Muscle layer of duodenum (tissue), 2 donors: ENCODE measurements around the gene CLPX.
"Not testable (repeated sequence)": the region's sequence is repeated elsewhere in the genome, so short reads cannot be mapped to it uniquely, and the experiment has no call there.

Experiments
- H3K27ac ChIP-seq: one replicate; pipeline ENCODE4 v1.7.0; 2013; ENCODE audit warnings: mild to moderate bottlenecking, low read length
- H3K27me3 ChIP-seq: one replicate; pipeline ENCODE4 v1.7.0; 2013; ENCODE audit warnings: low read depth, mild to moderate bottlenecking, control low read depth, low read length
- H3K36me3 ChIP-seq, 2 donors: one replicate each; pipeline ENCODE4 v1.7.0; 2013; ENCODE audit warnings: low read length in 2 of 2, control low read depth in 1 of 2, mild to moderate bottlenecking in 1 of 2; ENCODE audit not compliant: insufficient read depth in 2 of 2, control insufficient read depth in 1 of 2
- H3K4me1 ChIP-seq, 2 donors: one replicate each; pipeline ENCODE4 v1.7.0; 2013; ENCODE audit warnings: low read length in 2 of 2, mild to moderate bottlenecking in 2 of 2, control low read depth in 1 of 2, moderate library complexity in 1 of 2; ENCODE audit not compliant: insufficient read depth in 2 of 2, control insufficient read depth in 1 of 2
- H3K4me3 ChIP-seq, 2 donors: one replicate each; pipeline ENCODE4 v1.7.0; 2013; ENCODE audit warnings: low read length in 2 of 2, low read depth in 1 of 2, mild to moderate bottlenecking in 1 of 2
- H3K9me3 ChIP-seq, 2 donors: one replicate each; pipeline ENCODE4 v1.7.0; 2013; ENCODE audit warnings: low read length in 2 of 2, control low read depth in 1 of 2, mild to moderate bottlenecking in 1 of 2; ENCODE audit not compliant: control insufficient read depth in 1 of 2
- donor health status: healthy.

Gene CLPX

DNA sequence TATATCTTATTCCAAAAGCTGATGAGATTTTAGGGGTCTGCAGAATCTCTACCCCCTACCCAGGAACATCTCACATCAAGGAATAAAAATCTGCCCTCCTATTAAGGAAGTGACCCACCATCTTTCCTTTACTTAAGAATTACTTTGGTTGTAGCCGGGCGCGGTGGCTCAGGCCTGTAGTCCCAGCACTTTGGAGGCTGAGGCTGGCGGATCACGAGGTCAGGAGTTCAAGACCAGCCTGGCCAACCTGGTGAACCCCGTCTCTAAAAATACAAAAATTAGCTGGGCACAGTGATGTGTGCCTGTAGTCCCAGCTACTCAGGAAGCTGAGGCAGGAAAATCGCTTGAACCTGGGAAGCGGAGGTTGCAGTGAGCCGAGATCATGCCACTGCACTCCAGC lies 3.3 kb upstream of the CLPX start:
- not testable (repeated sequence) for H3K27me3 ChIP-seq, H3K9me3 ChIP-seq, H3K36me3 ChIP-seq, H3K4me3 ChIP-seq, H3K4me1 ChIP-seq, H3K27ac ChIP-seq

DNA sequence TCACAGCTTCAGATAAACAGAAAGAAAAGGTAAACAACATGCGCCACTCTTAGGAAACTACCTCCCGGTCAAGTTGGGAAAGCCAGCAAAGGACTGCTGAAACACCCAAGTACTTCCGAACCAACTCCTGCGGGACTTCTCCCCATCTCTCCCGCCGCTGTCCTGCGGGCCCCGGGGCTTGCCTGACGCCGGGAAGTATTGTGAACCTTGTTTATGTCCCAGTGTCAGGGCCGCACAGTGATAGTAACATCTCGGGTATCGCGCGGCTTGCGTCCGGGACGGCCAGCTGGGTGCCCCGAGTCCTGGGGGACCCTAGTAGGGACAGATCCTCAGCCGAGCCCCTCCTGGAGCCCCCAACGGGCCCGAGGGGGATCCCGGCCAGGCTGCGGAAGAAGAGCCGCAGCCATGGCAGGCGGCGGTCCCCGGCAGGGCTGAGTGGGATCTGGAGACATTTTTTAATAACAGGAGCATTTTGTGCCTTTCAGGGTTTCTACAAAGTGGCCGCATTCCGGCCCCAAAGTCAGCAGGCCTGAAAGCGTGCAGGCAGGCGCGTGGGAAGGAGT lies 756 bp downstream of the CLPX start:
- H3K27me3 ChIP-seq = no peaks in the 10 kb centered on the region
- H3K9me3 ChIP-seq = no peaks in the 10 kb centered on the region
- peak overlapping the region; percentile 94 for H3K27ac ChIP-seq
- peak overlapping the region; percentile 61 to 96 for H3K4me3 ChIP-seq
- peaks cover 4 to 16% of the 10 kb centered on the region in 2 donors for H3K4me1 ChIP-seq
- peaks cover 0 to 6% of the 10 kb centered on the region in 2 donors for H3K36me3 ChIP-seq

DNA sequence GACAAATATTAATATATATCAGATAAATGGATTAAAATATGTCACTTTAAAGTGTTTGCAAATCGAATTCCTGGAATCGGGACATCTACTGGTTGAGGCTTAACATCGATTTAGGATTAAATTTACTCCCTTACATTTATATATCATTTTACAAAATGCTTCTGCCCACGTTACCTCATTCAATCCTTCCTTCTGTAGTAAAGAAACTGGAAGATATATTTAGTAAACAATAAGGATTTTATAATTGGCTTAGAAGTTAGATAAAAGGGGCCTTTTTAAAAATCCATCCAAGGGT lies 1.3 kb downstream of the CLPX start:
- peak overlapping the region; percentile 61 to 96 for H3K4me3 ChIP-seq
- H3K4me1 ChIP-seq = peaks cover 4 to 16% of the 10 kb centered on the region in 2 donors
- no peaks in the 10 kb centered on the region for H3K9me3 ChIP-seq
- H3K27me3 ChIP-seq = no peaks in the 10 kb centered on the region
- H3K27ac ChIP-seq = peak overlapping the region; percentile 94
- H3K36me3 ChIP-seq = peaks cover 0 to 6% of the 10 kb centered on the region in 2 donors

DNA sequence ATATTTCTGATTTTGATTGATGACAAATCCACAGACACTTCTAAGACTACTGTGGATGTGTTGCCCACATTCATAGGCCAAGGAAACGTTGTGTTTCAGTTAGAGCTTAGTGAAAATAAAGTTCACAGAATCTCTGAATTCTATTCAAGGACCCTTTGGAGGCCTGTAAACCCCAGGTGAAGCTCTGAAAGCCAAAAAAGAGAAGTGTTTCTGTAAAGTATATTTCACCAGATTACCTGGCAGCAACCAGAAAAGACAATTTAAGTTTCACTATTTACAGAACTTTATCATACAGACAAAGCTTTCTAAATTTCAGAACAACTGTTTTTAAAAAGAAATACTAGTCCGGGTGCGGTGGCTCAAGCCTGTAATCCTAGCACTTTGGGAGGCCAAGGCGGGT lies 2.6 kb downstream of the CLPX start:
- Histone ChIP-seq H3K9me3 (no peaks in the 10 kb centered on the region), H3K27ac (no peak overlapping the region), H3K27me3 (no peaks in the 10 kb centered on the region), H3K36me3 (peaks cover 7 to 11% of the 10 kb centered on the region in 2 donors), H3K4me1 (peaks cover 4 to 16% of the 10 kb centered on the region in 2 donors), H3K4me3 (peak overlapping the region in 1 of 2 donors; percentile 4)

DNA sequence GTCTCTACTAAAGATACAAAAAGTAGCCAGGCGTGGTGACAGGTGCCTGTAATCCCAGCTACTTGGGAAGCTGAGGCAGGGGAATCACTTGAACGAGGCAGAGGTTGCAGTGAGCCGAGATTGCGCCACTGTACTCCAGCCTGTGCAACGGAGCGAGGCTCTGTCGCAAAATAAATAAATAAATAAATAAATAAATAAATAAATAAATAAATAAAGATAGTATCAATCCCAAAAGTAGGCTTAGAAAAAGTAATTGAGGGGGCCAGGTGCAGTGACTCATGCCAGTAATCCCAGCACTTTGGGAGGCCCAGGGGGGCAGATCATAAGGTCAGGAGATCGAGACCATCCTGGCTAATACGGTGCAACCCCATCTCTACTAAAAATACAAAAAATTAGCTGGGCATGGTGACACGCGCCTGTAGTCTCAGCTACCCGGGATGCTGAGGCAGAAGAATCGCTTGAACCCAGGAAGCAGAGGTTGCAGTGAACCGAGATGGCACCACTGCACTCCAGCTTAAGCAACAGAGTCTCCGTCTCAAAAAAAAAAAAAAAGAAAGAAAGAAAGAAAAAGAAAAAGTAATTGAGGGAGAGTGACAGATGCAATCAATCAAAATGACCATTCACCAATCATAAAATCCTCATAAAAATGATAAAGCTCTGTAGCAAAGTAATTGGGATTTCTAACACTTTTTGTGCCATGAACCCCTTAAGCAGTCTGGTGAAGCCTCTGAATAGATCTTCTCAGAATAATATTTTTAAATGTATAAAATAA lies 3.4 kb downstream of the CLPX start:
- Histone ChIP-seq H3K36me3 (peaks cover 13% of the 10 kb centered on the region in 2 donors), H3K4me1 (peaks cover 4 to 16% of the 10 kb centered on the region in 2 donors)
- H3K27ac ChIP-seq, H3K27me3 ChIP-seq, H3K9me3 ChIP-seq, H3K4me3 ChIP-seq: not testable (repeated sequence)

DNA sequence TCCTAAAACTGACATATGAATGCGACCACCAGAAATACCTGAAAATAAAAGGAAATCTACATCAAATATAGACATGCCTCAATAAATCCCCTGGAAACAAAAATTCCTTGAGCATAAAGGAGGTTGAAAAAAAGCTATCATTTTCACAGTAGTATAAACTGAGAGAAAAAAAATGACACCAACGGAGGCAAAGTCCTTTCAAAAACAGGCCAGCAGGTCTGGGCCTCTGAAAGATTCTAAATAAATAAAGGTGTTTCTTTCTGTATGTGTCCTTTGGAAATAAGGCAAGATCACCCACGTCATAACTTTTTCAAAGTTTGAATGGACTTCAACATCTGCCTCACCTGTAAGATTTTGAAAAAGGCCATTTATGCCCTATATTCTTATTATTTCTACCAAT lies 5.0 kb downstream of the CLPX start:
- Histone ChIP-seq H3K4me1 (peaks cover 4 to 16% of the 10 kb centered on the region in 2 donors), H3K27me3 (no peaks in the 10 kb centered on the region), H3K27ac (no peak overlapping the region), H3K9me3 (no peaks in the 10 kb centered on the region), H3K36me3 (peaks cover 18 to 21% of the 10 kb centered on the region in 2 donors), H3K4me3 (no peak overlapping the region)

DNA sequence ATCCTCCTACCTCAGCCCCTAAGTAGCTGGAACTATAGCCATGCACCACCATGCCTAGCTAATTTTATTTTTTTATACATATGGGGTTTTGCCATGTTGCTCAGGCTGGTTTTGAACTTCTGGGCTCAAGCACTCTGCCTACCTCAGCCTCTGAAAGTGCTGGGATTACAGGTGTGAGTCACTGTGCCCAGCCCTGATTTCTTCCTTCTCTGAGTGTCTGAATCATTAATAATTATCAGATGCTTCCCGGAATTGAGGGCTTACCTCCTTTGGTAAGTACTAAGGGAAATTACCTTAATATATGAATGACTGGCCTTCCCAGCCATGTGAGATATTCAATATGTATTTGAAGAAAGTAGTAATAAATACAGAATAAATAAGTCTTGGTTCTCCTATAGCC lies 7.2 kb downstream of the CLPX start:
- Histone ChIP-seq H3K4me1 (peaks cover 4 to 7% of the 10 kb centered on the region in 2 donors), H3K9me3 (no peaks in the 10 kb centered on the region), H3K4me3 (no peak overlapping the region), H3K27me3 (no peaks in the 10 kb centered on the region), H3K27ac (no peak overlapping the region), H3K36me3 (peaks cover 26 to 27% of the 10 kb centered on the region in 2 donors)

DNA sequence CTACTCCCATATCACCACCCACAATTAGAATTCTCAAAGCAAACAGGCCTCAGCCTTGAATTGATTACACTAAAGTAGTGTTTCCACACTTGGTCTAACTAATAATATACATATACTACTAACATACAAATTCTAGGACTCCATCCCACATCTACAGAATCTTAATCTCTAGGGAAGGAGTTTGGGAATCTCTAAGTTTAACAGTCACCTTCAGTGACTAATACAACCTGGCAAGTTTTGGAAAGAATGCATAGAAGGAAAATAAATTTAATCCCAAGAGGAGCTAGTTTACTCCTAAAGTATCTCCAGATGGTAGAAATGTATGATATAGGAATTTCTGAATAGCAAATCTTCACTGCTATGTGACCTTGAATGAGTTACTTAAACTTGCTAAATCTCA lies 9.1 kb downstream of the CLPX start:
- H3K9me3 ChIP-seq = no peaks in the 10 kb centered on the region
- no peaks in the 10 kb centered on the region for H3K4me1 ChIP-seq
- no peak overlapping the region for H3K4me3 ChIP-seq
- no peak overlapping the region for H3K27ac ChIP-seq
- H3K27me3 ChIP-seq = no peaks in the 10 kb centered on the region
- H3K36me3 ChIP-seq = peaks cover 27 to 42% of the 10 kb centered on the region in 2 donors

DNA sequence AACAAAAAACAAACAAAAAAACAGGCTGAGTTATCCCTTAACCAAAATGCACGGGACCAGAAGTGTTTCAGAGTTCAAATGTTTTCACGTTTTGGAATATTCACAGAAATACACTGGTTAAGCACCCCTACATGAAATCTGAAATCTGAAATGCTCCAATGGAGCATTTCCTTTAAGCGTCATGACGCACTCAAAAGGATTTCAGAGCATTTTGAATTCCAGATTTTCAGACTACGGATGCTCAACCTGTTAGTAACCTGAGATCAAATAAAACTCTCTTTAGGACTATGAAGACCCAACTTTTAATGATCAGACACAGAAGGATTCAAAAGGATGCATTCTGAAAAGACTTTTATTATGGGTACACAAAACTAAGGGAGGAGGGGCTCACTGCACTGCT lies 9.6 kb downstream of the CLPX start:
- H3K27me3 ChIP-seq = no peaks in the 10 kb centered on the region
- H3K27ac ChIP-seq = no peak overlapping the region
- no peaks in the 10 kb centered on the region for H3K9me3 ChIP-seq
- H3K36me3 ChIP-seq = peaks cover 27 to 42% of the 10 kb centered on the region in 2 donors
- no peaks in the 10 kb centered on the region for H3K4me1 ChIP-seq
- H3K4me3 ChIP-seq = no peak overlapping the region

DNA sequence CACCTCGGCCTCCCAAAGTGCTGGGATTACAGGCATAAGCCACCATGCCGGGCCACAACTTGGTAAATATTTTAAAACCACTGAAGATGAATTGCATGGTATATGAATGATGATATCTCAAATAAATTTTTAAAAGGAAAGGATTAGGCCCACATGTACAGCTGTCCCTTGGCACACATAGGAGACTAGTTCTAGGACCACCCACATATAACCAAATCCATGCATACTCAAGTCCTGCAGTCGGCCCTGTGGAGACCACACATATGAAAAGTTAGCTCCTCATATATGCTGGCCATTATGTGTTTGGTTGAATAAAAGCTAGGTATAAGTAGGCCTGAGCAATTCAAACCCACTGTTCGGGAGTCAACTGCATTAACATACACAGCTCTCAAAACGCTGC lies 10.6 kb downstream of the CLPX start:
- Histone ChIP-seq H3K36me3 (peaks cover 22 to 42% of the 10 kb centered on the region in 2 donors), H3K4me3 (no peak overlapping the region), H3K27ac (no peak overlapping the region), H3K9me3 (no peaks in the 10 kb centered on the region), H3K27me3 (no peaks in the 10 kb centered on the region), H3K4me1 (no peaks in the 10 kb centered on the region)

DNA sequence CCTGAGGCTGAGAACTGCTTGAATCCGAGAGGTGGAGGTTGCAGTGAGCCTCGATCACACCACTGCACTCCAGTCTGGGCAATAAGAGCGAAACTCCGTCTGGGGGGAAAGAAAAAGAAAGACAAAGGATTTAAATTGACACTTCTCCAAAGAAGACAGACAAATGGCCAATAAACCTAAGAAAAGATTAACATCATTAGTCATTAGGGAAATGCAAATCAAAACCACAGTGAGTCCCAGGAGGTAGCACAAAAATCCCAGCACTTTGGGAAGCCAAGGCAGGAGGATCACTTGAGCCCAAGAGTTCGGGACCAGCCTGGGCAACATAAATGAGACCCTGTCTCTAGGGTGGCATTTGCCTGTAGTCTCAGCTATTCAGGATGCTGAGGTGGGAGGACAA lies 12.6 kb downstream of the CLPX start:
- H3K9me3 ChIP-seq = no peaks in the 10 kb centered on the region
- peaks cover 16 to 35% of the 10 kb centered on the region in 2 donors for H3K36me3 ChIP-seq
- H3K27me3 ChIP-seq = no peaks in the 10 kb centered on the region
- no peaks in the 10 kb centered on the region for H3K4me1 ChIP-seq
- no peak overlapping the region for H3K27ac ChIP-seq
- no peak overlapping the region for H3K4me3 ChIP-seq

DNA sequence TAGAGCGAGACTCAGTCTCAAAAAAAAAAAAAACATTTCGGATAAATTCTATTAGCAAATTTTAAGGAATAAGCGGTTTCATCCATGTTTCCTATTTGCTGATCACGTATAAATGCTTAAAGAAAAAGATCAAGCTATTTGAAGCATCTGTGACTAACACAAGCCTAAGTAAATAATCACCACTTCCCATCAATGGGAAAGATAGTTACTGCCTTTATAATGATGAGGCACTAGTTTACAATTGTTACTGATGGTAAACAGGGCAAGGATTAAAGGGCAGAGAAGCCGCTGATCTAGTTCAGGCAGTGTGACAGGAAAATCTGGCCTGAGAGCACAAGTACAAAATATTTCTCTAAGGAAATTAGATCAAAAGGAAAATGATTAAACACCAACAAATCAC lies 13.7 kb downstream of the CLPX start:
- Histone ChIP-seq H3K4me1 (no peaks in the 10 kb centered on the region), H3K36me3 (peaks cover 17 to 30% of the 10 kb centered on the region in 2 donors), H3K9me3 (no peaks in the 10 kb centered on the region), H3K4me3 (no peak overlapping the region), H3K27me3 (no peaks in the 10 kb centered on the region), H3K27ac (no peak overlapping the region)
